GM10266 (cell line): Measurements from ENCODE around the gene CCL18.
"Not testable (repeated sequence)": the region's sequence is repeated elsewhere in the genome, so short reads cannot be mapped to it uniquely, and the experiment has no call there.

Experiments
- DNase-seq: peaks from one replicate; pipeline ENCODE4 v3.0.0; 2012; ENCODE audit errors: extremely low spot score
- TF ChIP-seq, protein P1 (sequence below): IDR thresholded peaks from 2 replicates; pipeline ENCODE4 v1.5.1; 2012; ENCODE audit warnings: mild to moderate bottlenecking, low read depth; ENCODE audit not compliant: control insufficient read depth, insufficient read depth; ENCODE audit errors: missing control alignments

Gene CCL18

DNA sequence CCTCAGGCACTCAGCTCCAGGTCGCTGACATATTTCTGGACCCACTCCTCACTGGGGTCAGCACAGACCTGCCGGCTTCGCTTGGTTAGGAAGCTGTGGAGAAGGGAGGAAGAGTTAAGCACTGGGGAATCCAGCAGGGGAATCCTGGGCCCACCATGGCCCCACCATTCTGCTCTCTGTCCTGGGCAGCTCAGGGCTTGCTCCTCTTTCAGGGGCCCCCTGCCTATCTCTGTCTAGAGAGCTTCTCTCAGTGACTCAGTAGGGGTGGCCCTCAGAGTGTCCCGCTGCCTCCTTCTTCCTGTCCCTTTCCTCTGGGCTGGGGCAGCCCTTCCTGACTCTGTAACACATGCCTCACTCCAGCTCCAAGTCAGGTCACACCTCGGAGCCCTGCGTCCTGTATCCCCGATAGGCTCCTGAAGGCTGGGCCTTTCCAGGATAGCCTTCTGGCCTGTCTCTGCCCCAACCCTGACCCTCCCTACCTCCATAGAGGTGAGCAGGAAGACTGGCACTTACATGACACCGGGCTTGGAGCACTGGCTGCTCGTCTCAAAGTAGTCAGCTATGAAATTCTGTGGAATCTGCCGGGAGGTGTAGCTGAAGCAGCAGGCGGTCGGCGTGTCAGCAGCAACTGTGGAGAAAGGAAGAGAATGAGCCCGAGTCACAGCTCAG lies 24.7 kb downstream of the CCL18 start:
- DNase-seq = no peak
- TF ChIP-seq, protein P1, sequence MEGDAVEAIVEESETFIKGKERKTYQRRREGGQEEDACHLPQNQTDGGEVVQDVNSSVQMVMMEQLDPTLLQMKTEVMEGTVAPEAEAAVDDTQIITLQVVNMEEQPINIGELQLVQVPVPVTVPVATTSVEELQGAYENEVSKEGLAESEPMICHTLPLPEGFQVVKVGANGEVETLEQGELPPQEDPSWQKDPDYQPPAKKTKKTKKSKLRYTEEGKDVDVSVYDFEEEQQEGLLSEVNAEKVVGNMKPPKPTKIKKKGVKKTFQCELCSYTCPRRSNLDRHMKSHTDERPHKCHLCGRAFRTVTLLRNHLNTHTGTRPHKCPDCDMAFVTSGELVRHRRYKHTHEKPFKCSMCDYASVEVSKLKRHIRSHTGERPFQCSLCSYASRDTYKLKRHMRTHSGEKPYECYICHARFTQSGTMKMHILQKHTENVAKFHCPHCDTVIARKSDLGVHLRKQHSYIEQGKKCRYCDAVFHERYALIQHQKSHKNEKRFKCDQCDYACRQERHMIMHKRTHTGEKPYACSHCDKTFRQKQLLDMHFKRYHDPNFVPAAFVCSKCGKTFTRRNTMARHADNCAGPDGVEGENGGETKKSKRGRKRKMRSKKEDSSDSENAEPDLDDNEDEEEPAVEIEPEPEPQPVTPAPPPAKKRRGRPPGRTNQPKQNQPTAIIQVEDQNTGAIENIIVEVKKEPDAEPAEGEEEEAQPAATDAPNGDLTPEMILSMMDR = no peak

DNA sequence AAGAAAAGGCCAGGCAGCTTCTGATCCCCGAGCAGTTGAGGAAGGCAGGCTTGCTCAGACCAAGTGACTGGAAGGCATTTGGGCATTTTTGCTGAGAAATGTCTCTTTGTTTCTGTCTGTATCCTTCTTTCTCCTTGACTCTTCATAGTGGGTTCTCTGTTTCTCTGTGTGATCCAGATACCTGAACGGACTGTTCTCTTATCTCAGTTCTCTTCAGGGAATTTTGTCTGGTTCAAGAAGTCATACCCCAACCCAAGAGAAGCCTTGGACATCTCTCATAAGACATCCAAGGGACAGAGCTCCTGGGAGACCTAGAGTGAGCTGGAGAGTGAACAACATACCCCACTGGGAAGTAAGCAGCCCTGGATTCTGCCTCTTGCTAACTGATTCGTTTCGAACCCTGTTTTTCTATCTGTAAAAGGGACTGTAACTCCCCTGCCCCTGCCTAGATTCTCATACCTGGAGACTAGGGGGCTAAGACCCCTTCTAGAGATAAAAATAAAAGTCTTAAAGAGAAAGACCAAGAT lies 25.3 kb downstream of the CCL18 start:
- TF ChIP-seq, protein P1 = no peak
- DNase-seq = no peak

DNA sequence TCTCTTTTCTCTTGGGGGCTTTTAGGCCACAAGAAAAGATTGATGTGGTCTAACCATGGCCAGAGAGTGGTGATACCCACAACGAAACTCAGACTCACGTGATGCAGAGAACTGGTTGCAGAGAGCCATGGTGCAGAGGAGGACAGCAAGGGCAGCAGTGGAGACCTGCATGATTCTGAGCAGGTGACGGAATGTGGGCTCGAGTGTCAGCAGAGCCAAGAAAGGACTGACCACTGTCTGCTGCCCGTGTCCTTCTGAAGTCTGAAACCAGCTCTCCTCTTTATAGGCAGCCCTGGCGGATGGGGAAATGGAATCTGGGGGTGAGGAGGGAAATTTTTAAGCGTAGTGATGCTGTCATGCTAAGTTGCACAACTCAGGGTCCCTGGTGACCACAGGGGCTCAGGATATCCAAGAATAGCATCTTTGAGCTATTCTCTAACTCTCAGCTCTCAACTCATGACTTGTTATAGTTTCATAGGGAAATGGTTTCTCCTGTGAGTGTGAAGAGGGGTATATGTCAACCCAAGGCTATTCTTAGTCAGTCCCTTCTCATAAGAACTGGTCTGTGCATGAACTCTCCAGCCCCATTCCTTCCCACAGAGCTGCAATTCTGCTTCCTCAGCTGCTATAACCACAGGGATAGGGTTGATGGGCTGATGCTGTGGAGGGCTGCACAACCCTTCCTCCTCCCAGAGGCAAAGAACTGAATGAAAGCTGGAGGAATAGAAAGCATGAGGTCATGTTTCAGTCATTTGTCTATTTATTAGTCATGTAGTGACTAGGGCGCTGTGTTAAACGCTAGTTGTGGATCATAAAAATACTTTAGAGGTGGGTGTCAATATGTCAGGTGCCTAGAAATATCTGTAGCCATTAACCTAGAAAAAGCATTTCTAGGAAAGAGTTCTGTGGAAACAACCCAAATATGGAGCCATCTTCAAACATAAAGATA lies 26.1 kb downstream of the CCL18 start, which contains the start of gene CCL3:
Gene CCL3, minus strand, starts transcription at position 256 of the 949 bp plus-strand sequence. Its CDS starts 85 bp downstream, at position 171.
- TF ChIP-seq, protein P1 = no peak
- peak; percentile 38 for DNase-seq

DNA sequence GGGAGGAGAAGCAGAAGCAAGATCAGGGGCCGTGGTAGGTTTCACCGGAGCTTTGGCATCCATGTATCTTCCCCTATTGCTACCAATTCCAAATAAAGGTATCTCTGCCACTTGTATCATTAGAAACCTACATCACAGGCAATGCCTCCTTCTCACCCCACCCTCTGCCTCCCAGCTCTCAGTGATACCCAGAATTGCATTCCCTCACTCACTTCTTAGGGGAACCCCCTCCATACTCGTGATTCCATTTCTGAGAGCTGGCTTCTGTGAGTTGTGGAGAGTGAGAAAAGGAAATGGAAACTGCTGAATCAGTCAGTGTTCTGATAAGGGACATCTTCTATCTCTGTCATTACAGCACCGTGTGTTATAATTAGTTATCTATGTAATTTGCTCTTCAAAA lies 28.2 kb downstream of the CCL18 start:
- TF ChIP-seq, protein P1 = no peak
- no peak for DNase-seq

DNA sequence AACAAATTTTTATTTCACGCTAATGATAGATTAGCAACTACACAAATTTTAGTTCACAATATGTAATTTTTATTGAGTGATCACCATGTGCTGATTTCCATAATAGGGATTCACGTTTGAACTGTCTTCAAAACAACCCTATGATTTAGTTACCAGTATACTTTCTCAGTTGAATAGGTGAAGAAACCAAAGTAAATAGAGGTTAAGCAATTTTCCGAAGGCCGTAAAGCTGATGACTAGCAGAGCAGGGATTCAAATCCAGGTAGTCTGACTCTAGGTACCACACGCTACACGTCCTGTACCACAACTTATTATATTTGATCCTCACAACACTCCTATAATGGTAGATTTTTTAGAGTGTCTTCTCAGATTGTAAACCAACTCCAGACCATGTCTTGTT lies 28.6 kb downstream of the CCL18 start:
- not testable (repeated sequence) for DNase-seq

DNA sequence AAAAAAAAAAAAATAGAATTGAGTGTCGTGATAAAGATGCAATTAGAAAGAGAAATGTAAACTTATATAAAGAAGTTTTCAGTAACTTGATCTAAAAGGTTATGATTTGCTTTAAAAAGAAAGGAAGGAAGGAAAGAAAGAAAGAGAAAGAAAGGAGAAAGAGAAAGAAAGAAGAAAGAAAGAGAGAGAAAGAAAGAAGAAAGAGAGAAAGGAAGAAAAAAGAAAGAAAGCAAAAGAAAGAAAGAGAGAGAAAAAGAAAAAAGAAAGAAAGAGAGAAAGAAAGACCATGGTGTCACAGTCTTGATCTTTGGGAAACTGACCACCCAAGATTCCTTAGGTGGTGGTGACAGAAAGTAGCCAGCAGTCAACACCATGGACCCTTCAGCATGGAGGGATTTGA lies 30.2 kb downstream of the CCL18 start:
- TF ChIP-seq, protein P1 = no peak
- DNase-seq = no peak

DNA sequence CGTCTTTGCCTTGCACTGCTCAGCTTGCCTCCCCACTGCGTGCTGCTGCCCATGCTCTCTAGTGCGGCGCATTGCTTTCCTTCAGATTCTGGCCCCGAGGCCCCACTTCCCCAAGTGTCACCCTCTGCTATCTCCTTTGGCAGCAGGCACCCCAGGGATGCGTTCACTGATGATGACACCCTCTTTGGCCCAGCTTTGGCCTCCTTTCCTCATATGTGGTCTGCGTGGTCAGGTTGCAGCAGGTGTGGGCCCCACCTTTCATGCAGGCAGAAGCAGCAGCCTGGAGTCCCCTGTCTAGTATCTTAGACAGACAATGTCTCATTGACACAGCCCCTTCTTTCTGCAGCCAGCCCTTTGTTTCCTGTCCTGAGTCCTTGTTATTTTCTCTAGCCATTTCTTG lies 30.7 kb downstream of the CCL18 start:
- no peak for DNase-seq
- TF ChIP-seq, protein P1 = no peak
